Testis (tissue), 2 donors: Measurements from ENCODE around the gene IRGC.

ENCODE experiments used
- CTCF ChIP-seq, 3 experiments: fragments of 450-650 bp in 2 of 3; fragments of 200-600 bp in 1 of 3; sonication (generic) in 1 of 3; IDR thresholded peaks; one replicate each; pipeline ENCODE4 v1.5.1; 2016 to 2019; ENCODE audit warnings: antibody characterized with exemption in 3 of 3, mild to moderate bottlenecking in 2 of 3, moderate library complexity in 1 of 3
- POLR2A ChIP-seq: fragments of 450-650 bp; IDR thresholded peaks from one replicate; pipeline ENCODE4 v1.6.1; 2017; ENCODE audit warnings: antibody characterized with exemption, mild to moderate bottlenecking, moderate library complexity

GRCh38 chr19:43683905-43684304 is 32.0 kb upstream of the IRGC start:
- TF ChIP-seq POLR2A: no peak
- no peak for TF ChIP-seq CTCF (IDR thresholded peaks at IDR 0.05)
